Naive thymus-derived CD4-positive, alpha-beta T cell (primary cell): Measurements from ENCODE around the gene DNAJB8. TPM values are rescaled to one million over a fixed set of nuclear protein-coding genes. Genes with fewer than 3 reads are reported as not detected.

Source experiments
- ATAC-seq: fragments of 150-1000 bp; cut with Tn5 transposase; 2 replicates; pipeline ENCODE4 v1.10.0; 2021; ENCODE audit warnings: mild to moderate bottlenecking, moderate library complexity
- CTCF ChIA-PET: fragments of 350-600 bp; sonication (Branson Sonifier 250); formaldehyde crosslinking; loops from one replicate; lab custom pipeline; 2021; ENCODE audit warnings: antibody characterized with exemption; lab: Charles Lee
- POLR2A ChIA-PET: fragments of 350-600 bp; sonication (Branson Sonifier 250); formaldehyde crosslinking; loops from one replicate; lab custom pipeline; 2021; ENCODE audit warnings: antibody characterized with exemption, inconsistent platforms; lab: Charles Lee
- DNase-seq, 9 donors: peaks; one replicate each; pipeline versions ENCODE4 v3.0.0 to v3.0.0-alpha.2; 2020 to 2022; ENCODE audit warnings: mixed read lengths in 1 of 9
- H3K27ac ChIP-seq: one replicate; pipeline ENCODE4 v1.7.0; 2013; ENCODE audit warnings: mild to moderate bottlenecking, low read depth, low read length, moderate library complexity
- H3K27me3 ChIP-seq, 2 donors: one replicate each; pipeline ENCODE4 v1.7.0; 2013; ENCODE audit warnings: low read length in 2 of 2, mild to moderate bottlenecking in 2 of 2, moderate library complexity in 2 of 2; ENCODE audit not compliant: control insufficient read depth in 2 of 2, insufficient read depth in 2 of 2
- H3K36me3 ChIP-seq, 3 experiments: 1 replicate in 2 of 3; 2 replicates in 1 of 3; pipeline ENCODE4 v1.7.0; 2013; ENCODE audit warnings: low read length in 3 of 3, mild to moderate bottlenecking in 3 of 3, moderate library complexity in 1 of 3; ENCODE audit not compliant: insufficient read depth in 3 of 3, control insufficient read depth in 2 of 3
- H3K4me1 ChIP-seq, 2 donors: one replicate each; pipeline ENCODE4 v1.7.0; 2013; ENCODE audit warnings: low read length in 2 of 2, mild to moderate bottlenecking in 2 of 2, moderate library complexity in 1 of 2; ENCODE audit not compliant: control insufficient read depth in 2 of 2, insufficient read depth in 2 of 2
- H3K4me3 ChIP-seq: 2 replicates; pipeline ENCODE4 v1.7.0; 2013; ENCODE audit warnings: mild to moderate bottlenecking, low read length
- H3K9me3 ChIP-seq, 3 experiments: 1 replicate in 2 of 3; 2 replicates in 1 of 3; pipeline ENCODE4 v1.7.0; 2013; ENCODE audit warnings: low read length in 3 of 3; ENCODE audit not compliant: control insufficient read depth in 2 of 3
- H3K27ac Mint-ChIP-seq, 9 donors: one replicate each; pipeline ENCODE4 v1.8.0; 2020 to 2022; ENCODE audit warnings: mixed read lengths in 9 of 9, mild to moderate bottlenecking in 8 of 9, moderate library complexity in 5 of 9, inconsistent platforms in 2 of 9
- H3K27me3 Mint-ChIP-seq, 5 donors: one replicate each; pipeline ENCODE4 v1.8.0; 2021 to 2022; ENCODE audit warnings: mixed read lengths in 5 of 5, mild to moderate bottlenecking in 1 of 5
- H3K36me3 Mint-ChIP-seq, 5 donors: one replicate each; pipeline ENCODE4 v1.8.0; 2020 to 2022; ENCODE audit warnings: mixed read lengths in 5 of 5, mild to moderate bottlenecking in 3 of 5, inconsistent platforms in 1 of 5
- H3K4me1 Mint-ChIP-seq, 7 donors: one replicate each; pipeline ENCODE4 v1.8.0; 2020 to 2022; ENCODE audit warnings: mixed read lengths in 7 of 7, mild to moderate bottlenecking in 3 of 7, inconsistent platforms in 1 of 7
- H3K4me3 Mint-ChIP-seq, 10 donors: one replicate each; pipeline ENCODE4 v1.8.0; 2020 to 2022; ENCODE audit warnings: mild to moderate bottlenecking in 10 of 10, mixed read lengths in 10 of 10, moderate library complexity in 6 of 10, inconsistent platforms in 2 of 10
- H3K9me3 Mint-ChIP-seq, 11 donors: one replicate each; pipeline ENCODE4 v1.8.0; 2020 to 2022; ENCODE audit warnings: mixed read lengths in 11 of 11, mild to moderate bottlenecking in 4 of 11, inconsistent platforms in 1 of 11, moderate library complexity in 1 of 11
- intact Hi-C, 2 donors: fragments of 100-400 bp; cut with micrococcal nuclease; formaldehyde crosslinking; loops; one replicate each; pipeline ENCODE4 v1.15.1; 2023
- polyA plus RNA-seq, 2 donors: library from polyadenylated mRNA; unstranded; fragments of 300-500 nt; fragmentation: Illumina TruSeq; gene quantifications; one replicate each; pipeline ENCODE4 v1.2.3, GENCODE V29; 2021
- total RNA-seq, 6 experiments: library from RNA in 5 of 6; stranded (reverse) in 5 of 6; gene quantifications; 1 replicate in 5 of 6; 2 replicates in 1 of 6; pipeline ENCODE4 v1.2.3 and lab custom pipeline; 2021 to 2026

Gene DNAJB8
- total and polyA plus RNA-seq, 7 experiments from 2014 or later: not detected

- Mint-ChIP-seq H3K27ac (peak overlapping the region in 1 of 9 donors; percentile 46), H3K9me3 (peaks cover 0 to 1% (median 0%) of the 10 kb centered on the region in 11 donors), H3K27me3 (peaks cover 53 to 77% (median 59%) of the 10 kb centered on the region in 5 donors), H3K36me3 (no peaks in the 10 kb centered on the region), H3K4me3 (peak overlapping the region; percentile 53 to 97 (median 82)), H3K4me1 (peaks cover 13 to 43% (median 25%) of the 10 kb centered on the region in 7 donors)
- H3K27ac ChIP-seq: no peak overlapping the region
- intact Hi-C loops: loop anchor here (5.0 kb wide), 1 partner anchor 42 kb away; no protein-coding TSS in a partner anchor
- ChIA-PET CTCF (interaction anchor here (0.6 kb wide), 1 partner anchor 826 kb away, joined by 3 read pairs; no protein-coding TSS in a partner anchor), POLR2A (interaction anchor here (1.0 kb wide), 1 partner anchor 367 kb away, joined by 3 read pairs; no protein-coding TSS in a partner anchor)
- H3K36me3 ChIP-seq: no peaks in the 10 kb centered on the region
- H3K9me3 ChIP-seq: no peaks in the 10 kb centered on the region
- peaks cover 9 to 45% of the 10 kb centered on the region in 2 donors for H3K27me3 ChIP-seq
- H3K4me1 ChIP-seq: peaks cover 11 to 50% of the 10 kb centered on the region in 2 donors
- H3K4me3 ChIP-seq: peak overlapping the region; percentile 59
- DNase-seq: peak in 1 of 9 donors; percentile 26
- no peak for ATAC-seq
Observed at GRCh38 chr3:128489674-128489926, 22.9 kb upstream of the DNAJB8 start.

- H3K4me1 Mint-ChIP-seq: peaks cover 13 to 43% (median 25%) of the 10 kb centered on the region in 7 donors
- peak overlapping the region in 1 of 9 donors; percentile 46 for H3K27ac Mint-ChIP-seq
- Histone ChIP-seq H3K27me3 (peaks cover 9 to 45% of the 10 kb centered on the region in 2 donors), H3K4me3 (peak overlapping the region; percentile 59), H3K4me1 (peaks cover 11 to 50% of the 10 kb centered on the region in 2 donors), H3K9me3 (no peaks in the 10 kb centered on the region), H3K27ac (no peak overlapping the region), H3K36me3 (no peaks in the 10 kb centered on the region)
- intact Hi-C loops: loop anchor here (5.0 kb wide), 1 partner anchor 42 kb away; no protein-coding TSS in a partner anchor
- H3K27me3 Mint-ChIP-seq: peaks cover 53 to 77% (median 58%) of the 10 kb centered on the region in 5 donors
- no peak for ATAC-seq
- H3K4me3 Mint-ChIP-seq: peak overlapping the region; percentile 71 to 97 (median 84)
- no peaks in the 10 kb centered on the region for H3K36me3 Mint-ChIP-seq
- DNase-seq: peak in 4 of 9 donors; percentile 29 to 42 (median 32)
- peaks cover 0 to 1% (median 0%) of the 10 kb centered on the region in 11 donors for H3K9me3 Mint-ChIP-seq
- POLR2A ChIA-PET: interaction anchor here (1.0 kb wide), 1 partner anchor 366 kb away, joined by 3 read pairs; no protein-coding TSS in a partner anchor
- CTCF ChIA-PET: no interaction called here
Observed at GRCh38 chr3:128488991-128489673, 22.4 kb upstream of the DNAJB8 start.

- no peaks in the 10 kb centered on the region for H3K36me3 Mint-ChIP-seq
- peaks cover 56 to 78% (median 58%) of the 10 kb centered on the region in 5 donors for H3K27me3 Mint-ChIP-seq
- Histone ChIP-seq H3K27ac (no peak overlapping the region), H3K4me3 (peak overlapping the region; percentile 59), H3K27me3 (peaks cover 11 to 47% of the 10 kb centered on the region in 2 donors), H3K4me1 (peaks cover 11 to 55% of the 10 kb centered on the region in 2 donors), H3K36me3 (no peaks in the 10 kb centered on the region), H3K9me3 (no peaks in the 10 kb centered on the region)
- peak in 1 of 9 donors; percentile 18 for DNase-seq
- H3K4me1 Mint-ChIP-seq: peaks cover 15 to 46% (median 27%) of the 10 kb centered on the region in 7 donors
- ATAC-seq: no peak
- CTCF ChIA-PET: no interaction called here
- H3K4me3 Mint-ChIP-seq: peak overlapping the region; percentile 68 to 97 (median 83)
- H3K27ac Mint-ChIP-seq: peak overlapping the region in 1 of 9 donors; percentile 46
- peaks cover 0 to 1% (median 0%) of the 10 kb centered on the region in 11 donors for H3K9me3 Mint-ChIP-seq
- intact Hi-C loops: loop anchor here (5.0 kb wide), 1 partner anchor 41 kb away; no protein-coding TSS in a partner anchor
- POLR2A ChIA-PET: interaction anchor here (0.9 kb wide), 1 partner anchor 77 kb away, joined by 3 read pairs; no protein-coding TSS in a partner anchor
Observed at GRCh38 chr3:128488636-128488990, 21.9 kb upstream of the DNAJB8 start.

GRCh38 chr3:128487813-128488635 is 21.3 kb upstream of the DNAJB8 start:
- no peak overlapping the region for H3K27ac ChIP-seq
- Mint-ChIP-seq H3K27ac (no peak overlapping the region), H3K4me1 (peaks cover 21 to 52% (median 31%) of the 10 kb centered on the region in 7 donors), H3K36me3 (no peaks in the 10 kb centered on the region), H3K27me3 (peaks cover 58 to 80% (median 62%) of the 10 kb centered on the region in 5 donors), H3K4me3 (peak overlapping the region in 9 of 10 donors; percentile 25 to 97 (median 89)), H3K9me3 (peaks cover 0 to 1% (median 0%) of the 10 kb centered on the region in 11 donors)
- CTCF ChIA-PET: no interaction called here
- ATAC-seq: peak; percentile 30
- POLR2A ChIA-PET: interaction anchor here (0.9 kb wide), 1 partner anchor 77 kb away, joined by 3 read pairs; no protein-coding TSS in a partner anchor
- intact Hi-C loops: loop anchor here (2.0 to 5.0 kb wide), 2 partner anchors 41 to 61 kb away; no protein-coding TSS in a partner anchor
- peaks cover 11 to 61% of the 10 kb centered on the region in 2 donors for H3K4me1 ChIP-seq
- DNase-seq: peak in 2 of 9 donors; percentile 28 to 36
- peaks cover 14 to 52% of the 10 kb centered on the region in 2 donors for H3K27me3 ChIP-seq
- no peaks in the 10 kb centered on the region for H3K36me3 ChIP-seq
- no peaks in the 10 kb centered on the region for H3K9me3 ChIP-seq
- H3K4me3 ChIP-seq: peak overlapping the region; percentile 59

GRCh38 chr3:128487538-128487812 is 20.8 kb upstream of the DNAJB8 start:
- ChIA-PET POLR2A (no interaction called here), CTCF (no interaction called here)
- Mint-ChIP-seq H3K4me3 (peak overlapping the region; percentile 87 to 97 (median 90)), H3K27ac (peak overlapping the region in 2 of 9 donors; percentile 49 to 62), H3K36me3 (no peaks in the 10 kb centered on the region), H3K27me3 (peaks cover 63 to 84% (median 67%) of the 10 kb centered on the region in 5 donors), H3K4me1 (peaks cover 23 to 58% (median 35%) of the 10 kb centered on the region in 7 donors), H3K9me3 (peaks cover 0 to 1% (median 0%) of the 10 kb centered on the region in 11 donors)
- peaks cover 17 to 52% of the 10 kb centered on the region in 2 donors for H3K27me3 ChIP-seq
- peak overlapping the region; percentile 35 for H3K4me3 ChIP-seq
- no peaks in the 10 kb centered on the region for H3K9me3 ChIP-seq
- intact Hi-C loops: loop anchor here (2.0 to 5.0 kb wide), 2 partner anchors 40 to 61 kb away; no protein-coding TSS in a partner anchor
- no peaks in the 10 kb centered on the region for H3K36me3 ChIP-seq
- ATAC-seq (no peak), DNase-seq (no peak)
- H3K4me1 ChIP-seq: peaks cover 11 to 61% of the 10 kb centered on the region in 2 donors
- no peak overlapping the region for H3K27ac ChIP-seq
